Panc1 (cell line): ENCODE data around the gene ADCY7. TPM values are rescaled to one million over a fixed set of nuclear protein-coding genes. Genes with fewer than 3 reads are reported as not detected.

Experiments used
- ATAC-seq: fragments of 200-7000 bp; cut with Tn5 transposase; 2 replicates; pipeline ENCODE4 v1.9.1; 2020; ENCODE audit warnings: mild to moderate bottlenecking, moderate library complexity
- BruUV-seq: library from RNA; stranded (reverse); fragments of 400-500 nt; replicated peaks from 2 replicates; lab custom pipeline; 2021; lab: Mats Ljungman, UMichigan
- CTCF ChIA-PET: fragments of 300-600 bp; sonication (Branson Sonifier 250); formaldehyde crosslinking; loops from one replicate; lab custom pipeline; 2022; ENCODE audit warnings: antibody characterized with exemption; lab: Charles Lee
- POLR2A ChIA-PET: fragments of 300-600 bp; sonication (Branson Sonifier 250); formaldehyde crosslinking; loops from one replicate; lab custom pipeline; 2022; ENCODE audit warnings: antibody characterized with exemption; lab: Charles Lee
- DNase-seq: peaks from one replicate; pipeline ENCODE4 v3.0.0-alpha.2; 2010; ENCODE audit warnings: low read depth, low spot score
- H3K27ac ChIP-seq: 2 replicates; pipeline ENCODE4 v1.5.1; 2011; ENCODE audit warnings: mild to moderate bottlenecking, low read length, inconsistent platforms
- H3K27me3 ChIP-seq: fragments of 200-500 bp; sonication (Bioruptor generic); 2 replicates; pipeline ENCODE4 v1.6.0; 2014; ENCODE audit warnings: low read length, inconsistent platforms; ENCODE audit not compliant: control insufficient read depth, insufficient read depth
- H3K36me3 ChIP-seq: fragments of 200-500 bp; sonication (Bioruptor generic); 2 replicates; pipeline ENCODE4 v1.5.1; 2014; ENCODE audit warnings: inconsistent platforms, mild to moderate bottlenecking, low read length, moderate library complexity; ENCODE audit not compliant: control insufficient read depth, insufficient read depth
- H3K4me1 ChIP-seq: 2 replicates; pipeline ENCODE4 v1.5.1; 2011; ENCODE audit warnings: inconsistent platforms, mild to moderate bottlenecking, low read length, moderate library complexity; ENCODE audit not compliant: control insufficient read depth, insufficient read depth
- H3K4me3 ChIP-seq, 2 experiments: 2 replicates each; pipeline ENCODE4 v1.5.1; 2011 to 2012; ENCODE audit warnings: low read depth in 2 of 2, low read length in 2 of 2, mild to moderate bottlenecking in 2 of 2, inconsistent platforms in 1 of 2, moderate library complexity in 1 of 2
- H3K9me3 ChIP-seq: fragments of 200-500 bp; sonication (Bioruptor generic); 2 replicates; pipeline ENCODE4 v1.5.1; 2014; ENCODE audit warnings: low read depth, mild to moderate bottlenecking, inconsistent platforms, low read length, moderate library complexity; ENCODE audit not compliant: control insufficient read depth, insufficient read depth
- CTCF ChIP-seq: fragments of 450-650 bp; IDR thresholded peaks from 2 replicates; pipeline ENCODE4 v1.5.1; 2017; ENCODE audit warnings: mild to moderate bottlenecking
- POLR2AphosphoS5 ChIP-seq: IDR thresholded peaks from 2 replicates; pipeline ENCODE4 v1.6.1; 2012; ENCODE audit warnings: mild to moderate bottlenecking, low read depth, low read length, moderate library complexity
- REST ChIP-seq, 2 experiments: IDR thresholded peaks; 2 replicates each; pipeline ENCODE4 v1.6.1; 2011 to 2012; ENCODE audit warnings: low read depth in 2 of 2, control low read depth in 1 of 2, low read length in 1 of 2, mild to moderate bottlenecking in 1 of 2, moderate library complexity in 1 of 2; ENCODE audit not compliant: insufficient read depth in 1 of 2
- SIN3A ChIP-seq: IDR thresholded peaks from 2 replicates; pipeline ENCODE4 v1.6.1; 2012; ENCODE audit warnings: low read depth, mild to moderate bottlenecking, low read length, moderate library complexity, borderline replicate concordance; ENCODE audit not compliant: insufficient read depth
- TCF7L2 ChIP-seq: IDR thresholded peaks from 2 replicates; pipeline ENCODE4 v1.6.1; 2011; ENCODE audit warnings: mild to moderate bottlenecking, low read depth, low read length, inconsistent platforms
- in situ Hi-C: cut with HindIII; loops from 2 replicates; pipeline ENCODE4 v1.10.0; 2016; ENCODE audit warnings: low sequenced_read_pairs, low pct_unique_long_range_greater_than_20kb
- intact Hi-C: fragments of 100-400 bp; cut with micrococcal nuclease; formaldehyde crosslinking; loops from one replicate; pipeline ENCODE4 v1.10.0; 2022; ENCODE audit not compliant: unreplicated experiment
- total RNA-seq: library from RNA; stranded (reverse); gene quantifications from one replicate; pipeline ENCODE4 v1.2.1, GENCODE V29; 2021; ENCODE audit not compliant: unreplicated experiment

The ADCY7 gene
- total RNA-seq, 1 experiment from 2014 or later, result 6.3 TPM

- peaks cover under 1% of the 10 kb centered on the region; the same call in 1 of the 2 replicates for H3K36me3 ChIP-seq
- intact Hi-C loops, result no loop called here
- no peaks in the 10 kb centered on the region for H3K4me1 ChIP-seq
- ATAC-seq (no peak), DNase-seq (no peak)
- in situ Hi-C loops, result no loop called here
- no peak overlapping the region for H3K27ac ChIP-seq
- CTCF ChIA-PET, result no interaction called here
- no peaks in the 10 kb centered on the region for H3K27me3 ChIP-seq
- H3K4me3 ChIP-seq, result no peak overlapping the region
- TF ChIP-seq POLR2AphosphoS5, result no peak
- no peak for TF ChIP-seq TCF7L2
- TF ChIP-seq REST (IDR thresholded peaks at IDR 0.05; ENCODE audit: insufficient read depth in 1 of 2, low read depth in 2 of 2, low read length in 1 of 2), result no peak
- no peak for TF ChIP-seq CTCF
- no peak for TF ChIP-seq SIN3A
- POLR2A ChIA-PET, result no interaction called here
- no TSS peak for BruUV-seq
- no peaks in the 10 kb centered on the region for H3K9me3 ChIP-seq
Measured at GRCh38 chr16:50331570-50331969, 65.2 kb downstream of the ADCY7 start.

- Histone ChIP-seq H3K4me1 (no peaks in the 10 kb centered on the region), H3K36me3 (no peaks in the 10 kb centered on the region; the same call in 1 of the 2 replicates), H3K27ac (no peak overlapping the region), H3K27me3 (no peaks in the 10 kb centered on the region), H3K4me3 (no peak overlapping the region), H3K9me3 (no peaks in the 10 kb centered on the region)
- ChIA-PET CTCF (no interaction called here), POLR2A (interaction anchor here (0.6 kb wide), 1 partner anchor 489 kb away, joined by 9 read pairs; no protein-coding TSS in a partner anchor)
- TF ChIP-seq TCF7L2, result no peak
- no peak for TF ChIP-seq CTCF
- TF ChIP-seq POLR2AphosphoS5, result no peak
- TF ChIP-seq SIN3A, result no peak
- no peak for TF ChIP-seq REST (IDR thresholded peaks at IDR 0.05; ENCODE audit: insufficient read depth in 1 of 2, low read depth in 2 of 2, low read length in 1 of 2)
- DNase-seq (no peak), ATAC-seq (no peak)
- intact Hi-C loops, result no loop called here
- in situ Hi-C loops, result no loop called here
- no TSS peak for BruUV-seq
Measured at GRCh38 chr16:50332599-50332998, 66.2 kb downstream of the ADCY7 start.
